ENCODE data around the gene TMPRSS2.
"Not testable (repeated sequence)": the region's sequence is repeated elsewhere in the genome, so short reads cannot be mapped to it uniquely, and the experiment has no call there.

TMPRSS2 gene

GRCh38 chr21:41426676-41427404 lies 81.1 kb downstream of the TMPRSS2 start:
- peak; percentile 9 for DNase-seq (ENCODE audit: low read depth, low spot score)

GRCh38 chr21:41425954-41426675 lies 81.8 kb downstream of the TMPRSS2 start, which contains the start of gene MX1:
Gene MX1 (plus strand): TSS chr21:41426239. CDS start chr21:41432071, 5,832 bp downstream.
- peak; percentile 45 for DNase-seq (ENCODE audit: low read depth, low spot score)

- DNase-seq (ENCODE audit: low read depth, low spot score): no peak
These were observed 82.4 kb downstream of the TMPRSS2 start for GRCh38 chr21:41425588-41425953.

- not testable (repeated sequence) for DNase-seq (ENCODE audit: low read depth, low spot score)
These were observed 84.7 kb downstream of the TMPRSS2 start for GRCh38 chr21:41423305-41423636.

GRCh38 chr21:41422546-41423304 lies 85.2 kb downstream of the TMPRSS2 start:
- no peak for DNase-seq (ENCODE audit: low read depth, low spot score)

- not testable (repeated sequence) for DNase-seq (ENCODE audit: low read depth, low spot score)
These were observed 87.0 kb downstream of the TMPRSS2 start for GRCh38 chr21:41420998-41421397.

- DNase-seq (ENCODE audit: low read depth, low spot score): peak; percentile 65
These were observed 87.8 kb downstream of the TMPRSS2 start for GRCh38 chr21:41419921-41420862.

GRCh38 chr21:41418956-41419680 lies 88.8 kb downstream of the TMPRSS2 start:
- DNase-seq (ENCODE audit: low read depth, low spot score): no peak

GRCh38 chr21:41418393-41418792 lies 89.6 kb downstream of the TMPRSS2 start:
- DNase-seq (ENCODE audit: low read depth, low spot score): no peak

GRCh38 chr21:41417505-41417904 lies 90.5 kb downstream of the TMPRSS2 start:
- not testable (repeated sequence) for DNase-seq (ENCODE audit: low read depth, low spot score)

Data from ELF-1 (cell line).